ENCODE results near the gene OTX2.

GRCh38 chr14:56797003-56797568 lies 13.2 kb downstream of the OTX2 start:
- TF ChIP-seq CTCF (IDR thresholded peaks at IDR 0.05): no peak
- no peak for TF ChIP-seq POLR2A (IDR thresholded peaks at IDR 0.05)

All from tibial nerve (tissue), 3 donors.